ENCODE results near the gene MTHFSD. TPM values are rescaled to one million over a fixed set of nuclear protein-coding genes. Genes with fewer than 3 reads are reported as not detected.

Gene MTHFSD
- total RNA-seq = 10 to 100 TPM in 2 of 6 experiments, 1 to 10 TPM in 4; 5.9 to 11.6 (median 9.0) TPM
- long read RNA-seq, partial matches to known transcripts = 1 of 1 reads
- long read RNA-seq, other reads (novel, unspliced or antisense) = 0 of 1 reads

GRCh38 chr16:86554917-86555703 lies at the start of gene MTHFSD:
MTHFSD (minus strand) TSS chr16:86555235; CDS start chr16:86555184, 51 bp downstream.
- DNase-seq = peak; percentile 94 to 95 (median 94)
- TF ChIP-seq POLR2A (IDR thresholded peaks at IDR 0.05) = peak; percentile 64
- TF ChIP-seq CTCF (IDR thresholded peaks at IDR 0.05) = no peak
- no peaks in the 10 kb centered on the region for H3K36me3 ChIP-seq
- H3K4me3 ChIP-seq = peak within 1 kb of the TSS; percentile 77 to 95 (median 88)
- ATAC-seq = peak; percentile 94 to 99 (median 98)
- intact Hi-C loops (cut with DNase I) = no loop called here
- peak within 1 kb of the TSS; percentile 73 to 84 (median 76) for H3K27ac ChIP-seq
- H3K9me3 ChIP-seq = no peaks in the 10 kb centered on the region
- H3K4me1 ChIP-seq = peaks cover 0 to 10% (median 4%) of the 10 kb centered on the region in 4 donors
- no peaks in the 10 kb centered on the region for H3K27me3 ChIP-seq
- WGBS (ENCODE audit: insufficient coverage, low coverage, low lambda C conversion rate, missing lambda C conversion rate) = 5% methylated on average over 25 of the region's 70 CpGs

GRCh38 chr16:86604436-86605193 lies 49.6 kb upstream of the MTHFSD start:
- no peaks in the 10 kb centered on the region for H3K4me1 ChIP-seq
- H3K9me3 ChIP-seq = no peaks in the 10 kb centered on the region
- no peak overlapping the region for H3K27ac ChIP-seq
- ATAC-seq (no peak), DNase-seq (no peak)
- H3K4me3 ChIP-seq = peak overlapping the region in 1 of 3 donors; percentile 0
- H3K27me3 ChIP-seq = no peaks in the 10 kb centered on the region
- intact Hi-C loops (cut with DNase I) = no loop called here
- TF ChIP-seq CTCF (IDR thresholded peaks at IDR 0.05) = no peak
- no peak for TF ChIP-seq POLR2A (IDR thresholded peaks at IDR 0.05)
- WGBS (ENCODE audit: insufficient coverage, low coverage, low lambda C conversion rate, missing lambda C conversion rate) = 46% methylated on average over 14 of the region's 16 CpGs
- H3K36me3 ChIP-seq = no peaks in the 10 kb centered on the region

GRCh38 chr16:86602521-86602920 lies 47.5 kb upstream of the MTHFSD start:
- 64% methylated on average over 4 of the region's 4 CpGs for WGBS (ENCODE audit: insufficient coverage, low coverage, low lambda C conversion rate, missing lambda C conversion rate)
- Histone ChIP-seq H3K27ac (no peak overlapping the region), H3K9me3 (no peaks in the 10 kb centered on the region), H3K36me3 (no peaks in the 10 kb centered on the region), H3K27me3 (no peaks in the 10 kb centered on the region), H3K4me3 (no peak overlapping the region), H3K4me1 (no peaks in the 10 kb centered on the region)
- TF ChIP-seq POLR2A (IDR thresholded peaks at IDR 0.05) (no peak), CTCF (IDR thresholded peaks at IDR 0.05) (no peak)
- no peak for DNase-seq
- intact Hi-C loops (cut with DNase I) = no loop called here
- no peak for ATAC-seq

- no peak for DNase-seq
- ATAC-seq = no peak
- Histone ChIP-seq H3K27ac (no peak overlapping the region), H3K4me3 (no peak overlapping the region), H3K36me3 (no peaks in the 10 kb centered on the region), H3K4me1 (no peaks in the 10 kb centered on the region), H3K9me3 (no peaks in the 10 kb centered on the region), H3K27me3 (no peaks in the 10 kb centered on the region)
- TF ChIP-seq CTCF (IDR thresholded peaks at IDR 0.05) (no peak), POLR2A (IDR thresholded peaks at IDR 0.05) (no peak)
- no CpG with 5 or more reads among the region's 2 CpGs for WGBS (ENCODE audit: insufficient coverage, low coverage, low lambda C conversion rate, missing lambda C conversion rate)
- intact Hi-C loops (cut with DNase I) = no loop called here
These were observed 46.3 kb upstream of the MTHFSD start for GRCh38 chr16:86601356-86601755.

Data from right lobe of liver (tissue), 6 donors.